COLO829 (cell line): ENCODE results near the gene FEZF2.

ENCODE experiments used
- DNase-seq: peaks from one replicate; pipeline ENCODE4 v3.0.0; 2012; ENCODE audit warnings: low spot score

Gene FEZF2

DNA sequence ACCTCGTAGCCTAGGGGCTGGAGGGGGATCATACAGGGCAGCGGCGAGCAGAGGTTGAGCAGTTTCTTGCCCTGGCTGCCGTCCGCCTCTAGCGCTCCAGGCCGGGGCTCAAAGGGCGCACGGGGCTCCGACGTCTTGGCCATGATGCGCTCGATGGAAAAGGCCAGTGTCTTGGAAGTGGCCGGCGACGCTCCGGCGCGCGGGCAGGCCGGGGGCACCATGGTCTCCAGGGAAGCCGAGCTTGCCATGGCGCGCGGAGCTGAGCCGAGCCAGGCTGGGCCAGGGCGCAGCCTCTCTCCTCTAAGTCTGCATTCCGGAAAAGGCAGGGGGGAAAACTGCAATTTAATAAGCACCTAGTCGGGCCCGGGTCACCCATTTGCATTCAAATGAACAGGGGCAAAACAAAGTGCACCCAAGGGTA is 719 bp downstream of the FEZF2 start:
- no peak for DNase-seq

- DNase-seq = no peak
Observed at GRCh38 chr3:62371720-62372591, 1.4 kb downstream of the FEZF2 start.

DNA sequence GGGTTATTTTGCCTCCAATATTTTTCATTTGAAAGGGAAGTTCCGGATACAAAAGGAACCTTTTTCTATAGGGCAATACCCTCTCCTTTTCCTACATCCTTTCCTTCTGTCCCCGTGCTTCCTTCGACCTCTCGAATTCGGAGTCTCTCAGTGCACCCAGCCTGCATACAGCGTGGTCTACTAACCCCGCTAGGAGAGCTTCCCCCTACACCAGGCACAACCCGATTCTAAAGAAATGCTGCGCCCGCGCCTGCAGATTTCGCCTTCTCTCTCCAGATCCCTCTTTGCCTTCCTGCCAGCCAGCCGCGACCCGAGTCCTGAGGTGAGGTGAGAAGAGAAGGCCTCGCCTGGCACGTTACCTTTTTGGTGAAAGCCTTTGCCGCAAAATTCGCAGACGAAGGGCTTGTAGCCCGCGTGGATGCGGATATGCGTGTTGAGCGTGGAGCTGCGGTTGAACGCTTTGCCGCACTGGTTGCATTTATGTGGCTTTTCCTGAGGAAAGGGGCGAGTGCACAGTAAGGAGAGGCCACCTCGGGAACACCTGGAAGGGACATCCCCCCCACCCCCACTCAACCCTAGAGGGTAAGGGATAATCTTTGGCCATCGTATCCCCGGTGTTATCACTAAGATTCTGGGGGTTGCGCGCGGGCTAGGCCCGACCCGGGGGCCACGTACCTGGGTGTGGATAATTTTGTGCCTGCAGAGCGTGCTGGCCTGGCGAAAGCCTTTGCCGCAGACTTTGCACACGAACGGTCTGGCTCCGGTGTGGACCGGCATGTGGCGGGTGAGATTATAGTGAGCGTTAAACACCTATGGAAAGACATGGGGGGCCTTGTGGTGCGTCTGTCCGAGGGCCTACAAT is 2.3 kb downstream of the FEZF2 start:
- DNase-seq = no peak

GRCh38 chr3:62370112-62370857 is 3.1 kb downstream of the FEZF2 start:
- DNase-seq = no peak

- DNase-seq = no peak
Observed at GRCh38 chr3:62369476-62369743, 3.9 kb downstream of the FEZF2 start.

DNA sequence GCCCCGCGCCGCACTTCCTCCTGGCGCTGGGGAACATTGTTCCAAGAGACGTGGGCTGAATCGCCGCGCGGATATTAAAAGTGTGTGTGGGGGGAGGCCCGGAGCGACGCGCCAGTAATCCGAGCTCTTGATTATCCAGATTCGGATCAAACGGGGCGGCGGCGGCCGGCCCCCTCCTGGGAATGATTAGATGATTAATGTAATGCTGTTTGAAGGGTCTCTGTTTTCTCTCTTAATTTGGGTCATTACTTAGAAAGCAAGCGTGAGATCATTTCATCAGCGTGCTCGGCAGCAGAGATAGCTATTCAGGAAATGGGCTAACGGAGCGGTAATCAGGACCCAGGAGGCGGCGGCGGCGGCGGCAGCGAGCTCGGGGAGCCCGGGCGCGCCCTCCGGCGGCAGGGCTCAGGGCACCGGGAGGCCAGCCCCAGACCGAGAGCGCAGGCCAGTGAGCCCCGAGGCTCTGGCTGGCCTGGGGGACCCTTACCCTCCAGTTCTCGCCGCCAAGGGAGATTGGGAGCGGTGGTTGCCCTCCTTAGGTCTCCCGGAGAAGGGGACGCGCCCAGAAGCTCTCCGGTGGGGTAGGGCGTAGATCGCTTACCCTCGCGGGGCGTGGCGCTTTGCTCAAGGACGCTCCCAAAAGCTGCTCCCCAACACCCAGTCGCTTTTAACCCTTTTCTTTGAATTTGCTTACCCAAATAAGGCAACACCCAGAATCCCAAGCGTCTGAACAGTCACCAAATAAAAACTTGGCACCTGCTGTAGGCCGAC is 4.5 kb downstream of the FEZF2 start:
- DNase-seq = no peak

- DNase-seq = no peak
Observed at GRCh38 chr3:62368290-62368704, 5.1 kb downstream of the FEZF2 start.

DNA sequence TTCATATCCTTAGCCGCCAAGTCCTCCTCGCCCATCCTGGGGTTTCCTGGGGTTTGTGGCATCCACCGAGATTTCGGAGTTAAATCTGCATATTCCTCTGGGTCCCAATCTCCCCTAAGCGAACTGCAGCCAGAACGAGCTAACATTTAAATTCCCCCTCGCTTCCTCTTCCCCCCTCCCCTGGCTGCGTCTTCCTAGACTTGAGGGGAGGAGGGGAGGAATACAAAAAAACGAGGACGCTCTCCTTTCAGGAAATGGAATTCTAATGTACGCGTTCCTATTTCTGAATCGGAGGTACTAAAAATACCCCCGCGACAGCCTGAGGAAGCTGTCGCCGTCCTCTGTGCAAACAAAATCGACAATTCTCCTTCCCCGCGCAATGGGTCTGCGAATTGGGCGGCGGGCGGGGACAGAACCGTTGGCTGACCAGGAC is 5.6 kb downstream of the FEZF2 start:
- DNase-seq = no peak

- no peak for DNase-seq
Observed at GRCh38 chr3:62366126-62366484, 7.2 kb downstream of the FEZF2 start.

- DNase-seq = no peak
Observed at GRCh38 chr3:62365391-62366125, 7.8 kb downstream of the FEZF2 start.

GRCh38 chr3:62364191-62364590 is 9.2 kb downstream of the FEZF2 start:
- no peak for DNase-seq

DNA sequence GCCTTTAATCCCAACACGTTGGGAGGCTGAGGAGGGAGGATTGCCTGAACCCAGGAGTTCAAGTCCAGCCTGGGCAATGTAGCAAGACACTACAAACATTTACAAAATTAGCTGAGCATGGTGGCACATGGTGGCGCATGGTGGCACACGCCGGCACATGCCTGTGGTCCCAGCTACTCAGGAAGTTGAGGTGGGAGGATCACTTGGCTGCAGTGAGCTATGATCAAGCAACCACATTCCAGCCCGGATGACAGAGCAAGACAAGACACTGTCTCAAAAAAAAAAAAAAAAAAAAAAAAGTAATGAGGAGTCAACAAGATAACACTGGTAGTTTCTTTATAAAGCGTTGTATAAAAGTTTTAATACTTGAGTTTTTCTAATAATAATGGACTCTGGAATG is 10.1 kb downstream of the FEZF2 start:
- DNase-seq = no peak

DNA sequence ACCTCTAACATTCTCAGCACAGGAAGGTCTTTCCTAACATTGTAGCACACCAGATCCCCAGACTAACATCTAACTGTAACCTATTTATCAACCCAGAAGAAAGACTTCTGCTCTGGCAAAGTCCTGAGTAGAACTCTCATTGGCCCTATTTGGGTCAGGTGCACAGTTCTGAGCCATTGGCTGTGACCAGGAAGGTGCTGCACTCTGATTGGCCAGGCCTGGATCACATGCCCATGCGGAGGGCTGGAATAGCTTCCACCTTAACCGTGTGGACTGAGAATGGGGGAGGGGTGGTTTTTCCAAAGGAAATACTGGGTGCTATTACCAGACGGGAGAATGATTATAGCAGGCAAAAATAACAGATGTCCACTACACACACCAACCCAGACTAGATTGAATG is 11.5 kb downstream of the FEZF2 start:
- DNase-seq = no peak

- DNase-seq = no peak
Observed at GRCh38 chr3:62361261-62361660, 12.1 kb downstream of the FEZF2 start.

GRCh38 chr3:62359531-62359930 is 13.8 kb downstream of the FEZF2 start:
- DNase-seq = no peak

- no peak for DNase-seq
Observed at GRCh38 chr3:62356356-62356755, 17.0 kb downstream of the FEZF2 start.

GRCh38 chr3:62355703-62356102 is 17.6 kb downstream of the FEZF2 start:
- no peak for DNase-seq

GRCh38 chr3:62343755-62344154 is 29.6 kb downstream of the FEZF2 start:
- no peak for DNase-seq

DNA sequence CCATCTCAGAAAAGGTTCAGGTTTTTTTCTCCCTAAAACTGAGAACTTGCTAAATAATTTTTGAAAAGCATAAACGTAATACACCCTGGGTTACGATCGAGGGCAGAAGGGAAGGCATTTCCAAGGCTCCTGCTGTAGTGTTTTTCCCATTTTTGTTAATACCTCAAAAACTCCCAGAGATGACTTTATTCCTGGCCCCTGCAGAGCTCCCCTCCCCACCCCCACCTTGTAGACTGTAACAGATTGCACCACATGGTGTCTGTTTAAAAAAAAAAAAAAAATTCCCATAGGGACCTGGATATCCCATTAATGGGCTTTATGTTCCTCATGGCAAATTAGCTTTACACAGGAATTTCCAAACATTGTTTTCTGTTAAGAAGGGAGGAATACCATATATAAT is 38.2 kb downstream of the FEZF2 start:
- no peak for DNase-seq

- DNase-seq = no peak
Observed at GRCh38 chr3:62332835-62333244, 40.5 kb downstream of the FEZF2 start.

- no peak for DNase-seq
Observed at GRCh38 chr3:62332017-62332416, 41.3 kb downstream of the FEZF2 start.
